Activated naive CD4-positive, alpha-beta T cell treated with anti-CD3 and anti-CD28 coated beads, Interleukin-2, amount 50 U/mL, for 72 hours (primary cell): ENCODE measurements around the gene GLYATL1. TPM values are rescaled to one million over a fixed set of nuclear protein-coding genes. Genes with fewer than 3 reads are reported as not detected.

Source experiments
- ATAC-seq, 2 donors: fragments of 150-1000 bp; cut with Tn5 transposase; 2 replicates each; pipeline ENCODE4 v1.10.0; 2021; ENCODE audit warnings: mild to moderate bottlenecking in 2 of 2, moderate library complexity in 2 of 2
- DNase-seq, 2 donors: peaks; one replicate each; pipeline ENCODE4 v3.0.0; 2021 to 2022; ENCODE audit warnings: low spot score in 2 of 2
- H3K27ac Mint-ChIP-seq, 2 donors: one replicate each; pipeline ENCODE4 v1.8.0; 2022; ENCODE audit warnings: mild to moderate bottlenecking in 2 of 2, mixed read lengths in 2 of 2
- H3K36me3 Mint-ChIP-seq, 2 donors: one replicate each; pipeline ENCODE4 v1.8.0; 2022; ENCODE audit warnings: mixed read lengths in 2 of 2
- H3K9me3 Mint-ChIP-seq, 2 donors: one replicate each; pipeline ENCODE4 v1.8.0; 2022; ENCODE audit warnings: mixed read lengths in 2 of 2
- total RNA-seq, 2 donors: library from RNA; stranded (reverse); gene quantifications; one replicate each; pipeline ENCODE4 v1.2.3, GENCODE V29; 2022

The GLYATL1 gene, protein sequence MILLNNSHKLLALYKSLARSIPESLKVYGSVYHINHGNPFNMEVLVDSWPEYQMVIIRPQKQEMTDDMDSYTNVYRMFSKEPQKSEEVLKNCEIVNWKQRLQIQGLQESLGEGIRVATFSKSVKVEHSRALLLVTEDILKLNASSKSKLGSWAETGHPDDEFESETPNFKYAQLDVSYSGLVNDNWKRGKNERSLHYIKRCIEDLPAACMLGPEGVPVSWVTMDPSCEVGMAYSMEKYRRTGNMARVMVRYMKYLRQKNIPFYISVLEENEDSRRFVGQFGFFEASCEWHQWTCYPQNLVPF
- not detected for total RNA-seq

DNA sequence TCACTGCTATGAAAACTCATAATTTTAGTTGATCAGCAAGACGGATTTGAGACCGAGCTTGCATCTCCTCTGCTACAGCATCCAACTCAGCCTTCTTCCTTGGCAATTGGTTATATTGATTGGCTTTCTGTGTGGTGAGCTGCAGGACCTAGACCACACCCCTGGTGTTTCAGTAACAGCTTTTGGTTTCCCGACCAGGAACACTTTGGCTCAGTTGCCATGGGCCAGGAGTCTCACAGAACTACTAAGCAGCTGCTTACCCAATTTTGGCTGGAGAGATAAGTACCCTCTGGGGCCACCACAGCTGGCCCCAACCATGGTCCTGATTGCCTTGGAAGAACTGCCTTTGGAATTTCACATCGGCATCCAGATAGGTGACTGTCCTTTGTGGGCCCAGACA is at the start of gene GLYATL1:
TSS of gene GLYATL1 (plus strand) at position 212 of the 400 bp plus-strand sequence. CDS start 7,600 bp downstream, outside the sequence.
- ATAC-seq (no peak), DNase-seq (no peak)
- Mint-ChIP-seq H3K36me3 (no peaks in the 10 kb centered on the region), H3K9me3 (no peaks in the 10 kb centered on the region), H3K27ac (no peak within 1 kb of the TSS)

DNA sequence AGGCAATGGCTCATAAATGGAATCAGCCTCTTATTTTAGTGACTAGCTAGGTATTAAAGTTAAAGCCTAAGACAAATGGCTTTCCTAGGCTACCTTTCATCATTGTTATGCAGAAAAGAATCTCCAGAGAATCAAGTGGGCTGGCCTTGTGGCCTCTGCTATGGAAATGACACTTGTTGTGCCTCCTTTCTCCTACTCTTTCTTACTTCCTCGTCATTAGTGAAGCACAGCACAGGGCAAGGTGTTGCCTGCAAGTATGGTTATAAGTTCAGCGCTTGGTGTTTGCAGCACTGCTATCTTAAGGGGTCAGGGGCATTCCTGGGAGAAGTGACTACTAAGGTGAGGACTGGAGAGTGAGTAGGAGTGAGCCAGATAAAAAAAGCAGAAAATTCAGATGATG is 45.4 kb upstream of the GLYATL1 start:
- no peak for ATAC-seq

DNA sequence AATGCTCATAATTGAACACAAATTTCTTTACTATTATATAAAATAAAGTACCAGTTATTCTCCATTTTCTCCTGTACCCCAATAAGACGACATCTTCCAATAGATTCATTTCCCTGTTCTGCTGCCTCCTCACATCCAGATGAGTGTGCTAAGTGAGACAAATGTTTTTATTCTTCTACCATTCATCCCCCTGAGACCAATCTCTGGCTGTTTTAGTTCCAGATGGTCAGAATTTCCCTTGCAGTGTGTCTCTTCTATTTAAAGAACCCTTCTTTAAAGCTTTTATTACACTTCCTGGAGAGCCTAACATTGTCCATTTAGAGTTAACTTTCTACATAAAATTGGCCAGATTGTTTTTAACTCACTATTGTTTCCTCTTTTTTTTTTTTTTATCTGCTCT is 41.2 kb upstream of the GLYATL1 start:
- Mint-ChIP-seq H3K27ac (peak overlapping the region in 1 of 2 donors; percentile 6), H3K36me3 (no peaks in the 10 kb centered on the region), H3K9me3 (no peaks in the 10 kb centered on the region)
- ATAC-seq = no peak
- no peak for DNase-seq

More for the DNA sequence above, 45.4 kb upstream of the GLYATL1 start:
- no peak for DNase-seq
- Mint-ChIP-seq H3K36me3 (no peaks in the 10 kb centered on the region), H3K9me3 (no peaks in the 10 kb centered on the region), H3K27ac (no peak overlapping the region)

DNA sequence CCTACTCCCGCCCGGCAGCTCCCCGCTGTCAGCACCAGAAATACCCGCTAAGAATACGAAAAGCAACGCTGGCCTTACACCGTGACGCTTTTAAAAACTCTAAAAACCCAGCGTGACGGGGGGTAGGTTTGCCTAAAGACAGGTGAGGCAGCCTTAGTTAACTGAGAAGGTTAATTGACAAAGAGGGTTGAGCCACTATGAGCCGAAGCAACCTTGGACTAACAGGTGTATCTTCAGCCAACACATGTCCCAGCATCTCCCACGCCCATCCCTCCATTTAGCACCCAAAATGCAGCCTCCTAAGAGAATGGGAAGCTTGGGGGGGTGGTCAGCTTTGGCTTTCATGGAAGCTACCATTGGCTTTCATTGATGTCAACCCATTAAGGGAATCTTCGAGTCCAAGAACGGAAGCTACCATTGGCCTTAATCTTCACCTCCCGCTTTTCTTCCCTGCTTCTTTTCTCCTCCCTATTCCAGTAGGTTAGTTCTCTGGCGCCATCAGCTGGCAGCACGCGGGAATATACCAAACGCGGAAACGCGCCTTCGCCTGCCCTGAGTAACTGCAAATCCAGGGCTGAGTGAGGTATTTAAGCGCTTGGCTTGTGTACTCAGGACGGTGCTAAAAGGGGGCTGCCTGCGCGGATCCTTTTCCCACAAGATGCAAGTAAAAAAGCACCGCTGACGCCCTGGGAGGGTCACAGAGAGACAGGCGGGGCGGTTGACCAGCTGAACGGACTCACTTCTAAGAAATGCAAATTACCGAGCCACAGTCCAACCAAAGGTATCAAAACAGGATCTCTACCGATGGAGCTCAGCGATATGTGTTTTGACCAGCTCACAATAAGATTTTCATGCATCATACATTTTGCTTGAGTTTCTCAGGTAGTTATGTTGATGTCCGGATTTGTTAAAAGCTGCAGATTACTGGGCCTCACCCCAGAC is 38.5 kb upstream of the GLYATL1 start:
- DNase-seq = peak in 1 of 2 donors; percentile 69
- ATAC-seq = peak; percentile 52 to 61

GRCh38 chr11:58902881-58903280 is 36.4 kb upstream of the GLYATL1 start:
- no peak for ATAC-seq
- Mint-ChIP-seq H3K36me3 (no peaks in the 10 kb centered on the region), H3K27ac (no peak overlapping the region), H3K9me3 (no peaks in the 10 kb centered on the region)
- DNase-seq = no peak

More for the DNA sequence above, 38.5 kb upstream of the GLYATL1 start:
- no peak overlapping the region for H3K27ac Mint-ChIP-seq
- H3K36me3 Mint-ChIP-seq = no peaks in the 10 kb centered on the region
- no peaks in the 10 kb centered on the region for H3K9me3 Mint-ChIP-seq

GRCh38 chr11:58905011-58905720 is 34.1 kb upstream of the GLYATL1 start:
- H3K36me3 Mint-ChIP-seq = no peaks in the 10 kb centered on the region
- ATAC-seq (no peak), DNase-seq (no peak)
- no peaks in the 10 kb centered on the region for H3K9me3 Mint-ChIP-seq
- H3K27ac Mint-ChIP-seq = no peak overlapping the region

GRCh38 chr11:58905721-58906547 is 33.4 kb upstream of the GLYATL1 start:
- no peak for ATAC-seq
- Mint-ChIP-seq H3K27ac (no peak overlapping the region), H3K36me3 (no peaks in the 10 kb centered on the region), H3K9me3 (no peaks in the 10 kb centered on the region)
- DNase-seq = no peak

DNA sequence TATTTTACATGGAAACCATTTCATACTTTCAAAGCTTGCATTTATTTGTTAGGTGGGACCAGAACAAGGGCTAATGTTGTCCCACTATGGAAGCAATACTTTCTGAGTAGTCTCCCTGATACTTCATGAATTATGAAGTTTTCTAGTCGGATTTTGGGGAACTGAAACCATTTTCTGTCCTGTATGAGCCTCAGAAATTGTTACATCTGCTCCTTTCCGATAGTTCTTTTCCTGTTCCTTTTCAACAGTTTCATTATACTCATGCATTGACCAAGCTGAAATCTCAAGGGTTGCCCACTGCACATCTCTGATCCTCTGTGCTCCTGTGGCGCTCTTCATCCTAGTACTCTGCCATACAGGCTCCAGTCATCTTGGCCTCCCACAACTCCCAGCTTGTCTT is 31.5 kb upstream of the GLYATL1 start:
- DNase-seq = no peak
- H3K36me3 Mint-ChIP-seq = no peaks in the 10 kb centered on the region
- no peaks in the 10 kb centered on the region for H3K9me3 Mint-ChIP-seq
- ATAC-seq = no peak
- no peak overlapping the region for H3K27ac Mint-ChIP-seq

DNA sequence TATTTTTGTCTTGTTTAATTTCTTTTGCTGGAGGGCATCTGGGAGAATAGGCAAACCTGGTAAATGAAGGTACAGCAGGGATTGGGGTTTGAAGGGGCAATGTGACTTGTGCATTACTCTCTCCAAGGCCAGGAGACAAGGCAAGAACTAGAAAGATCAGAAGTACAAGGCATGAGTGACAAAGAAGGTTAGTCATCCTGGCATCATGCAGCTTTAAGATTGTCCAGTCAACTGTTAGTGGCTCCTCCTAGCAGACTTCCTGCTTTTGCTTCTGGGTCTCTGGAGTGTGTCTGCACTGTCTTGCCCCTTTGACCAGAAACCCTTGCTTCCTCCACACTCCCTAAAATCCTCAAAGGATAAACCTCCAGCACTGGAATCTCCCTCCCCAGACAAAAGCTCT is 27.2 kb upstream of the GLYATL1 start:
- Mint-ChIP-seq H3K36me3 (peaks cover 0 to 7% of the 10 kb centered on the region in 2 donors), H3K27ac (no peak overlapping the region), H3K9me3 (peaks cover 0 to 2% of the 10 kb centered on the region in 2 donors)
- DNase-seq (no peak), ATAC-seq (no peak)

DNA sequence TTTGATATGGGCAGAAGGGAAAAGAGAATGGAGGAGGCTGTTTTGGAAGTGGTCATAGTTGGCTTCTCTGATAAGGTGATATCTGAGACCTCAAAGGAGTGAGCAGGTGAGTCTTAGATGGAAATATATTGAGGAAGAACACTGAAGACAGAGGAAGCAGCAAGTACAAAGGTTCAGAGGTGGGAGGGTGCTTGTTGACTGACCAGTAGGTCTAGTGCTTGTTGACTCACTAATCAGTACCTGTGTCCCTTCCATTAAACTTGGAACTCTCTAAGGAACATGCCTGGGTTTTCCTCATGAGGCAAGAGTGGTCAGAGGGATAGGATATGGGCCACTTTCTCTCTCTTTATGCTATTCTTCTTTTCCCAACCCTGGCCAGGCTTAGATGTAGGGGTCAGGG is 25.6 kb upstream of the GLYATL1 start:
- peaks cover 6 to 17% of the 10 kb centered on the region in 2 donors for H3K36me3 Mint-ChIP-seq
- peaks cover 10 to 14% of the 10 kb centered on the region in 2 donors for H3K9me3 Mint-ChIP-seq
- no peak for ATAC-seq
- no peak for DNase-seq
- no peak overlapping the region for H3K27ac Mint-ChIP-seq

DNA sequence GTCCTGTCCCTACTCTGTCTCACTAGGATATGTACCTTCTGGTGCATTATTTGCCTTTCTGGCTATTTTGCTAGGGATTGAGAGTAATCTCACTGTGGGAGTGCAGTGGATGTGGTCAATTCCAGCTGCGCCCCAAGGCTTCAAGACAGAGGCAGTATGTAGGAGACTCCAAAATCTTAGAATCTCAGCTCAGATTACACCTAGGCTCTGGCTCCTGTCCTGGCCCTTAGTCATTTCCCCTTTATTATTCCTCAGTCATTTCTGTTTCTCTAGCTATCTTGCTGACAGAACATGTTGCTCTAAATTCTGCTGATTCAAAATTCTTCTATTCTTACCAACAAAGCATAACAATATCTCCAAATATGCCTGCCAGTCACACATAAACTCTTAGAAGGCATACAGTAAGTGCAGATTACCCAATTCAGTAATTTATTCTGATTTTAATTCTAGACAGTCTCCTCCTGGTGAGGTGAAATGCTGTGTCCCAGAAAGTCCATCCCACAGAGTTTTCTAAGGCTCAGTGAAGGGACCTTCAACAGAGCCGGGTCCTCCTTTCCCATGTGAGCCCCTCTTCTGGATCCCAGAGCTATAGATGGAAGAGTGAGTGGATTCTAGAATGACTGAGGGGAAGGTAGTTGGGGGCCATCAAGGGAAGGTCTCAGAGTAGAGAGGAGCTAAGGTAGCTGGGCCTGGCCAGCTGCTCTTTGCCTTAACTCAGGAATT is 24.3 kb upstream of the GLYATL1 start:
- peaks cover 13 to 17% of the 10 kb centered on the region in 2 donors for H3K36me3 Mint-ChIP-seq
- peaks cover 10 to 14% of the 10 kb centered on the region in 2 donors for H3K9me3 Mint-ChIP-seq
- H3K27ac Mint-ChIP-seq = no peak overlapping the region
- DNase-seq = no peak
- ATAC-seq = no peak

- no peak for ATAC-seq
- peaks cover 13 to 17% of the 10 kb centered on the region in 2 donors for H3K36me3 Mint-ChIP-seq
- H3K27ac Mint-ChIP-seq = no peak overlapping the region
Observed at GRCh38 chr11:58916637-58917036, 22.7 kb upstream of the GLYATL1 start.

DNA sequence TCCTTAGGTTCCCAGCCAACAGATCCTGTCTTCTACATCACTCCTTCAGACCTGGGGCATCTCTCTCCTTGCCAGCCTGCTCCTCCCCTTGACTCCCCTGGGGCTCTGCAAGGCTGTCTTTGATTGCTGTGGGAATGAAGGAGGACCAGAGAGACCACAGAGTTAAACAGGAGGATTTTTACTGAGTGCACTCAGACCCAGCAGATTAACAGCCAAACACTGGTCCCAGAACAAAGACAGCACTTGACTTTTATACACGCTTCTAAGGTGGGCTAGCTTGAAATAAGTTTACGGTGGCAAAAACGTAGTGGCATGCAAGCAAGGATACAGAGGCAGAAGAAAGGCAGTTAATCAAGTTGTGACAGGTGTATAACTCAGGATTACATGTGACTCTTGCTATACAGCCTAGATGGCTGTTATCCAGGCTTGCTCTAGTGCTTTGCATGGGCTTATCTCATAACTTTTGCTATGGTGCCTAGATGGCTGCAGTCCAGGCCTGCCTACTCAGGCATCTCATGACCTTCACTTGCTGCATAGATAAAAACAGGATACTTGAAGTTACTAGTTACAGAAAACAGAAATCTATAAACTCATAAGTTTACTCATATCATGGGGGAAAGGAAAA is 22.0 kb upstream of the GLYATL1 start:
- peaks cover 10 to 14% of the 10 kb centered on the region in 2 donors for H3K9me3 Mint-ChIP-seq
- no peak for DNase-seq
- no peak for ATAC-seq
- H3K27ac Mint-ChIP-seq = no peak overlapping the region
- H3K36me3 Mint-ChIP-seq = peaks cover 13 to 17% of the 10 kb centered on the region in 2 donors

More at GRCh38 chr11:58916637-58917036, 22.7 kb upstream of the GLYATL1 start:
- peaks cover 10 to 14% of the 10 kb centered on the region in 2 donors for H3K9me3 Mint-ChIP-seq
- no peak for DNase-seq

GRCh38 chr11:58919561-58919960 is 19.7 kb upstream of the GLYATL1 start:
- Mint-ChIP-seq H3K9me3 (peaks cover 10 to 14% of the 10 kb centered on the region in 2 donors), H3K27ac (no peak overlapping the region), H3K36me3 (peaks cover 13 to 17% of the 10 kb centered on the region in 2 donors)
- DNase-seq (no peak), ATAC-seq (no peak)

GRCh38 chr11:58919980-58920379 is 19.3 kb upstream of the GLYATL1 start:
- Mint-ChIP-seq H3K27ac (no peak overlapping the region), H3K36me3 (peaks cover 13 to 17% of the 10 kb centered on the region in 2 donors), H3K9me3 (peaks cover 10 to 14% of the 10 kb centered on the region in 2 donors)
- DNase-seq = no peak
- ATAC-seq = no peak
